ENCODE results near the gene NEGR1. TPM values are rescaled to one million over a fixed set of nuclear protein-coding genes. Genes with fewer than 3 reads are reported as not detected.

NEGR1 gene
- total RNA-seq, 6 donors from 2014 or later, result 3.1 to 14.7 (median 8.9) TPM

DNA sequence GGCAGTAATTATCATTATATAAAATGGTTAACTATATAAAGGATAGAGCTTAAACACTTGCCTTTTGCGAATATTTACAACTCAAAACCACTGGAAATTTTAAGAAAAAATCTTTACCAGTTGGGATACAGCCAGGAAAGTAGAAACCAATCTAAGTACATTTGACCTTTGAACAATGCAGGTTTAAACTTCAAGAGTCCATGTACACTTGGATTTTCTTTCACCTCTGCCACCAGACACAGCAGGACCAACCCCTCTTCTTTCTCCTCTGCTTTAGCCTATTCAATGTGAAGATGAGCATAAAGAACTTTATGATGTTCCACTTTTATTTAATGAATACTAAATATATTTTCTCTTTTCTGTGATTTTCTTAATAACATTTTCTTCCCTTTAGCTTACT lies 361.1 kb downstream of the NEGR1 start:
- H3K27me3 ChIP-seq, result no peaks in the 10 kb centered on the region
- no peaks in the 10 kb centered on the region for H3K36me3 ChIP-seq
- H3K9me3 ChIP-seq, result no peaks in the 10 kb centered on the region
- H3K4me3 ChIP-seq, result no peak overlapping the region
- WGBS, 2 donors, result 73 to 76% methylated on average over 1 of the region's 1 CpG
- H3K27ac ChIP-seq, result no peak overlapping the region
- no peaks in the 10 kb centered on the region for H3K4me1 ChIP-seq
- DNase-seq, result no peak
- TF ChIP-seq CTCF (IDR thresholded peaks at IDR 0.05), result no peak
- TF ChIP-seq POLR2AphosphoS5 (IDR thresholded peaks at IDR 0.05), result no peak
- no peak for TF ChIP-seq POLR2A (IDR thresholded peaks at IDR 0.05)
- no peak for TF ChIP-seq EP300 (IDR thresholded peaks at IDR 0.05)
- ATAC-seq (ENCODE audit: low FRiP score in 2 of 2), result no peak

GRCh38 chr1:71920556-71920955 lies 361.8 kb downstream of the NEGR1 start:
- no peaks in the 10 kb centered on the region for H3K27me3 ChIP-seq
- H3K4me1 ChIP-seq, result no peaks in the 10 kb centered on the region
- ATAC-seq (ENCODE audit: low FRiP score in 2 of 2) (no peak), DNase-seq (no peak)
- H3K36me3 ChIP-seq, result no peaks in the 10 kb centered on the region
- no peak overlapping the region for H3K4me3 ChIP-seq
- 53 to 86% methylated on average over 2 of the region's 2 CpGs for WGBS, 2 donors
- H3K9me3 ChIP-seq, result no peaks in the 10 kb centered on the region
- TF ChIP-seq CTCF (IDR thresholded peaks at IDR 0.05) (no peak), POLR2A (IDR thresholded peaks at IDR 0.05) (no peak), POLR2AphosphoS5 (IDR thresholded peaks at IDR 0.05) (no peak), EP300 (IDR thresholded peaks at IDR 0.05) (no peak)
- H3K27ac ChIP-seq, result no peak overlapping the region

GRCh38 chr1:71919811-71920509 lies 362.4 kb downstream of the NEGR1 start:
- H3K27ac ChIP-seq, result no peak overlapping the region
- H3K27me3 ChIP-seq, result no peaks in the 10 kb centered on the region
- no peak for DNase-seq
- no peaks in the 10 kb centered on the region for H3K4me1 ChIP-seq
- no peaks in the 10 kb centered on the region for H3K36me3 ChIP-seq
- TF ChIP-seq POLR2A (IDR thresholded peaks at IDR 0.05) (no peak), EP300 (IDR thresholded peaks at IDR 0.05) (no peak), CTCF (IDR thresholded peaks at IDR 0.05) (no peak), POLR2AphosphoS5 (IDR thresholded peaks at IDR 0.05) (no peak)
- no peaks in the 10 kb centered on the region for H3K9me3 ChIP-seq
- no peak overlapping the region for H3K4me3 ChIP-seq
- 58 to 74% methylated on average over 2 of the region's 2 CpGs for WGBS, 2 donors
- ATAC-seq (ENCODE audit: low FRiP score in 2 of 2), result no peak

- Histone ChIP-seq H3K27ac (no peak overlapping the region), H3K4me1 (no peaks in the 10 kb centered on the region), H3K9me3 (no peaks in the 10 kb centered on the region), H3K27me3 (no peaks in the 10 kb centered on the region), H3K36me3 (no peaks in the 10 kb centered on the region), H3K4me3 (no peak overlapping the region)
- ATAC-seq (ENCODE audit: low FRiP score in 2 of 2) (no peak), DNase-seq (no peak)
- no peak for TF ChIP-seq POLR2A (IDR thresholded peaks at IDR 0.05)
- no peak for TF ChIP-seq EP300 (IDR thresholded peaks at IDR 0.05)
- TF ChIP-seq POLR2AphosphoS5 (IDR thresholded peaks at IDR 0.05), result no peak
- no peak for TF ChIP-seq CTCF (IDR thresholded peaks at IDR 0.05)
- 56 to 61% methylated on average over 3 of the region's 3 CpGs for WGBS, 2 donors
These were observed 363.7 kb downstream of the NEGR1 start for GRCh38 chr1:71918630-71919029.

DNA sequence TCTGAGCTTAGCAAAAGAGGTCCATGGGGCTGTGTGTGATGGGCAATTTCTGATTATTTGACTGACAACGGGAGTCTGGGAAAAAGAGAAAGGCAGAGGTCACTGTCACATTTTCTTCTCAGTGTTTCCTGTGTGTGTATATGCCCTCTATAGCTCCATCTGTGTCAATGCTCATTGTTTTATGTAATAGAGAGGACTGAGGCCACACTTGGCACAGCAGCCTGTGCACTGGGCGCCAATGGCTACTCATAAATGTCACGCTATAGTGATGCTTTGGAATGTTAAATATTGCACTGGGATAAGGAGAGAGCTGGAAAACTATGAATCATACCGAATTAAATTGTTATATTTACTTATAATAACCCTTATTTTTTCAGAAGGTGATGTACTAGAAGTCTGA lies 365.4 kb downstream of the NEGR1 start:
- Histone ChIP-seq H3K36me3 (no peaks in the 10 kb centered on the region), H3K4me1 (no peaks in the 10 kb centered on the region), H3K27me3 (no peaks in the 10 kb centered on the region), H3K9me3 (no peaks in the 10 kb centered on the region), H3K4me3 (no peak overlapping the region), H3K27ac (no peak overlapping the region)
- ATAC-seq (ENCODE audit: low FRiP score in 2 of 2) (no peak), DNase-seq (no peak)
- TF ChIP-seq CTCF (IDR thresholded peaks at IDR 0.05), result no peak
- no peak for TF ChIP-seq POLR2A (IDR thresholded peaks at IDR 0.05)
- no peak for TF ChIP-seq EP300 (IDR thresholded peaks at IDR 0.05)
- no peak for TF ChIP-seq POLR2AphosphoS5 (IDR thresholded peaks at IDR 0.05)
- 83 to 85% methylated on average over 4 of the region's 4 CpGs for WGBS, 2 donors

Data from upper lobe of left lung (tissue), 6 donors.